GM23248 (cell line): ENCODE results near the gene WDR91.

Experiments used
- EZH2 ChIP-seq: fragments of 200-600 bp; sonication (generic); IDR thresholded peaks from 2 replicates; pipeline ENCODE4 v1.6.1; 2018; ENCODE audit warnings: antibody characterized with exemption, mild to moderate bottlenecking; ENCODE audit not compliant: insufficient read depth, poor library complexity, severe bottlenecking
- EZH2phosphoT487 ChIP-seq: fragments of 200-600 bp; sonication (generic); IDR thresholded peaks from 2 replicates; pipeline ENCODE4 v1.6.1; 2018; ENCODE audit warnings: antibody characterized with exemption, moderate library complexity, mild to moderate bottlenecking, low read depth; ENCODE audit not compliant: insufficient read depth

DNA sequence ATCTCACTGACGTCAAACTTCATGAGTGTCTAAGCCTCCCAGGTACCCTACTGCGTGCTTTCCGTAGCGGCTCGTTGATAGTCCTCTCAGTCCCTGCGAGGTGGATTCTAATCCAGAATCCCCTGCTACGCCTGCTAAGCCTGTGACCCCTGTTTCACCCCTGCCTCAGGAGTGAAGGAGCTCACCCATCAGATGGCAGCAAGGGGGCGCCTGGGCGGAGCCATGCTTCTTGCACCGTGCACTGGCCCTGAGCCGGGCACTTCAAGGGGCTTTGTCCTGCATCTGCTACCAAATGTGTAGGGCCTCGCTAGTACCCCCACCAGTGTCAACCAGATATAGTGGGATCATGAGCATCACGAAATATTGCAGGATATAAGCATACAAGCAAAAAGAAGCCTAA, 21.4 kb upstream of the WDR91 start:
- TF ChIP-seq EZH2phosphoT487: no peak
- TF ChIP-seq EZH2: no peak
